ENCODE results near the gene SLC6A19. TPM values are rescaled to one million over a fixed set of nuclear protein-coding genes. Genes with fewer than 3 reads are reported as not detected.

Gene SLC6A19
- total and polyA plus RNA-seq, 2 of the 4 experiments (the other 2 are of a cell fraction), result not detected

- no peak overlapping the region for H3K9ac ChIP-seq (ENCODE audit: low read depth, low read length)
- H3K9me3 ChIP-seq (ENCODE audit: control insufficient read depth, insufficient read depth, low read length), result peaks cover 2% of the 10 kb centered on the region
- H4K5ac ChIP-seq (ENCODE audit: low read depth, low read length), result no peak overlapping the region
- no peak overlapping the region for H4K91ac ChIP-seq (ENCODE audit: insufficient read depth, low read depth, low read length)
- H2BK5ac ChIP-seq (ENCODE audit: low read depth, low read length, poor library complexity, severe bottlenecking), result no peak overlapping the region
- no peaks in the 10 kb centered on the region for H3K9me1 ChIP-seq (ENCODE audit: insufficient read depth, low read length)
- DNase-seq (no peak), ATAC-seq (ENCODE audit: low read depth) (no peak)
- no peak overlapping the region for H3K4ac ChIP-seq (ENCODE audit: low read depth, low read length)
- H2AFZ ChIP-seq (replicated peaks; ENCODE audit: low read length, poor library complexity), result no peak overlapping the region
- no peak overlapping the region for H3K23ac ChIP-seq (ENCODE audit: low read depth, low read length)
- no peak overlapping the region for H3K18ac ChIP-seq (ENCODE audit: low read depth, low read length)
- H3K4me2 ChIP-seq (ENCODE audit: low read depth, low read length), result no peak overlapping the region
- H2BK120ac ChIP-seq (ENCODE audit: low read depth, low read length), result no peak overlapping the region
- H4K20me1 ChIP-seq (ENCODE audit: insufficient read depth, low read length), result no peaks in the 10 kb centered on the region
- no peak overlapping the region for H3K27ac ChIP-seq (ENCODE audit: insufficient read depth, low read length)
- H2BK20ac ChIP-seq (ENCODE audit: low read depth, low read length), result no peak overlapping the region
- H3K79me1 ChIP-seq (ENCODE audit: low read depth in 1 of 2, low read length in 2 of 2), result no peaks in the 10 kb centered on the region
- H2BK15ac ChIP-seq (ENCODE audit: low read depth, low read length), result no peak overlapping the region
- ChIA-PET POLR2A (ENCODE audit: unreplicated experiment) (no interaction called here), CTCF (interaction anchor here (0.8 kb wide), 1 partner anchor 9 kb away, joined by 5 read pairs; no protein-coding TSS in a partner anchor)
- intact Hi-C loops (cut with micrococcal nuclease), result no loop called here
- dilution Hi-C loops (cut with HindIII; ENCODE audit: low sequenced_read_pairs, unreplicated experiment), result no loop called here
- H3K56ac ChIP-seq (ENCODE audit: extremely low read depth, insufficient read depth, low read length), result no peak overlapping the region
- no peaks in the 10 kb centered on the region for H3K36me3 ChIP-seq (ENCODE audit: control insufficient read depth, insufficient read depth, low read length)
- no peaks in the 10 kb centered on the region; the same call in 1 of the 2 replicates for H3K4me1 ChIP-seq (ENCODE audit: control insufficient read depth, insufficient read depth, low read length)
- in situ Hi-C loops (cut with MboI; ENCODE audit: low sequenced_read_pairs), result no loop called here
- no peak overlapping the region for H2AK9ac ChIP-seq (replicated peaks; ENCODE audit: low read depth, low read length, poor library complexity)
- no peak overlapping the region for H4K8ac ChIP-seq (ENCODE audit: low read depth in 2 of 2, low read length in 2 of 2)
- no peak overlapping the region for H3K4me3 ChIP-seq (ENCODE audit: insufficient read depth, low read depth, low read length)
- TF ChIP-seq RAD21 (IDR thresholded peaks at IDR 0.05; ENCODE audit: low read length), result no peak
- no peak for TF ChIP-seq SMC3 (IDR thresholded peaks at IDR 0.05; ENCODE audit: low read depth, low read length)
- TF ChIP-seq BHLHE40 (IDR thresholded peaks at IDR 0.05; ENCODE audit: low read depth, low read length), result no peak
- TF ChIP-seq CHD1 (IDR thresholded peaks at IDR 0.05; ENCODE audit: low read depth, low read length), result no peak
- TF ChIP-seq POLR2A (IDR thresholded peaks at IDR 0.05; ENCODE audit: low read depth, low read length), result no peak
- TF ChIP-seq RCOR1 (IDR thresholded peaks at IDR 0.05; ENCODE audit: insufficient replicate concordance, low read length), result no peak
- no peak for TF ChIP-seq FOS (IDR thresholded peaks at IDR 0.05; ENCODE audit: low read depth, low read length)
- TF ChIP-seq MAFK (IDR thresholded peaks at IDR 0.05; ENCODE audit: low read depth, low read length), result no peak
- no peak for TF ChIP-seq RFX5 (IDR thresholded peaks at IDR 0.05; ENCODE audit: low read depth, low read length)
- TF ChIP-seq CTCF (conservative IDR thresholded peaks at IDR 0.05; ENCODE audit: low read depth, low read length), result no peak
- no CpG with 5 or more reads among the region's 15 CpGs for WGBS, 2 experiments (ENCODE audit: extremely low coverage in 2 of 2, insufficient read length in 1 of 2)
- no peaks in the 10 kb centered on the region; the same call in 1 of the 2 replicates for H3K27me3 ChIP-seq (ENCODE audit: control insufficient read depth, insufficient read depth, low read length)
- H3K14ac ChIP-seq (replicated peaks; ENCODE audit: low read depth, low read length), result no peak overlapping the region
- no TSS peak for BruUV-seq (replicated peaks)
- H2AK5ac ChIP-seq (ENCODE audit: low read depth, low read length), result no peak overlapping the region
These were observed 23.2 kb downstream of the SLC6A19 start for GRCh38 chr5:1224631-1225030.

Data from IMR-90 (cell line).